ENCODE measurements around the gene CRTAC1.

Gene CRTAC1

DNA sequence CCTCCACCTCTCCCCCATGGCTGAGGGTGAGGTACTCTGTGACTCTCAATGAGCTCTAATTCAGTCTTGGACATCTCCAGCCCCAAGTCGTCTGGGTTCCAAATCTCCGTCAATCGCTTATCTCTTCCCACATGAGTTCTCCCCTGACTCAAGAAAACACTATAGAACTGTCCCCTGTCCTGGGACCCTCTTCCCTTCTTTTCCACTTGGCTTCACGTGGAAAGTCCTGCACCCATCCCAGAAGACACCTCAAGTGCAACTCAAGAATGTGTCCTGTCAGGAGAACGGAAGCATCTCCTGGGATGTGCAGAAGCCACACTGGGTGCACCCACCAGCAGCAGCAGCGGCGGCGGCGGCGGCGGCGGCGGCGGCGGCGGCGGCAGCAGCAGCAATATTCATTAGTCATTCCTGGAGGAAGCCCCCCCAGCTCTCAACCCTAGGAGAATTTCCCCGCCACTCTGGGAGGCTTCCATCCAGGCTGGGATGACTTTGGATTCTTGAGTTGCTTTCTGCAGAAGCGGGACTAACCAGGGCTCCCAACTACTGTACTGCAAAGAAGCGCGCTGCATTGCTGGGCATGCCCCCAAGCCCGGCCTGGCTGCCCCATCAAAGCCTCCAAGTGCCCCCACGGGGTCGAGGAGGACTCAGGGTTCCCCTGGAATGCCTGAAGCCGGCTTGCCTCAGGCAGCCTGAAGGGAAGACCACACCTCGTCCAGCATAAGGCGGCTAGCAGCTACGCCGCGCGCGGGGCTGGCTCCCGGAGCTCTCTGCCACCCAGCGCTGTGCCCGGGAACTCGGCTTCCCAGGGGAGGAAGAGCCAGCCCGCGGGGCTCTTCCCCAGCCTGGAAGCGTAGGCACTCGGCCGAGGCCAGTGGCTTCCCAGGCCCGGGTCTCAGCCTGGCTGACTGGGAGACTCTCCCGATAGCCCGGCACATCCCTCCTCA lies 1.0 kb downstream of the CRTAC1 start:
- DNase-seq (ENCODE audit: low spot score), result no peak

GRCh38 chr10:98028168-98028770 lies 2.2 kb downstream of the CRTAC1 start:
- DNase-seq (ENCODE audit: low spot score), result peak; percentile 70

DNA sequence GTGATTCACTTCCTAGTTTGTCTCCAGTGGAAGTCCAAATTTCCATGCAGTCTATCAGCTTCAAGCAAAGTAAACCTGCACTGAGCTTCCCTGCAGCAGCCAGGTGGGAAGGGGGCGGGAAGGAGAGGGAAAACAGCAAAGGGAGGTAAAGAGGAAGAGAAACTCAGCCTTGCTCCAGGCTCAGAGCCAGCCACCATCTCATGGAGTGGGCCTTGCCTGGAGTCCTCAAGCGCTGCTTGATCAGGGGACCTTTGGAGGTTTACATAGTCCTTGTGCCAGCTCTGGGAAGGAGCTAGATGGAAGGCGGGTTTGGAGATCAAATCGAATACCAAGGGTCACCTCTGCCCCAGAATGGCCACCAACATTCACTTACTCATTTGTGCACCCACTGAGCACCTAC lies 7.4 kb downstream of the CRTAC1 start:
- no peak for DNase-seq (ENCODE audit: low spot score)

- DNase-seq (ENCODE audit: low spot score), result no peak
Measured at GRCh38 chr10:98020784-98021183, 9.6 kb downstream of the CRTAC1 start.

DNA sequence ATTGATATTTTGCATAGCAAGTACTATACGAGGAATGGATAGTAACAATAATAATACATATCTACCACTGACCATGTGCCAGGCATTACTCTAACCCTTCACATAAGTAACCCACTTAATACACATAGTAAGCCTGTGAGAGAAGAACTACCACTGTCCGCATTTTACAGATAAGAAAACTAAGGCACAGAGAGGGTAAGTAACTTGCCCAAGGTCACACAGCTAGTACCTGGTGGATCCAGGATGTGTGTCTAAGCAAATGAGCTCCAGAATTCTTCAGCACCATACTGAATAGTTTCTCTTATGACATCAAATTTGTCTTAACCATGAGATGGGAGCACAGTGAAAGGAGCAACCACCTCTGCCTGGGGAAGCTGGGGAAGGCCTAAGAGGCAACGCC lies 10.2 kb downstream of the CRTAC1 start:
- no peak for DNase-seq (ENCODE audit: low spot score)

DNA sequence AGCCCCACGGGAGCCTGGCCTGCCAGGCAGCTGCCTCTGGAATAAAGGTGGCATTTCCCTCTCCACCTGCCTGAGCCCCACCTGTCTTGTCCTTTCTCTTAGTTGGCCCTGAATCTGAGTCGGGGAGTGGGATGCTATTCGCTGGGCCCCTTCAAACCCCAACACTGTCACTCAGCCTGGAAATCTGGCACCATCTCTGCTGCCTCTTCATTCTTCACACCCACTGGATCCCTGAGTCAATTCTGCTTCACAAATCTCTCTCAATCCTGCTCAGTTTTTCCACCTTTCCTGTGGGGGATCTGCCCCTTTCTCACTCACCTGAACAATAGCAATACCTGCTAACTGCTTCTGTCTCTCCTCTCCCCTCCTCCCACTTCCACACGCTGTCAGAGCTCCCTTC lies 10.6 kb downstream of the CRTAC1 start:
- no peak for DNase-seq (ENCODE audit: low spot score)

- no peak for DNase-seq (ENCODE audit: low spot score)
Measured at GRCh38 chr10:98016772-98017475, 13.5 kb downstream of the CRTAC1 start.

- DNase-seq (ENCODE audit: low spot score), result no peak
Measured at GRCh38 chr10:98013776-98014175, 16.6 kb downstream of the CRTAC1 start.

DNA sequence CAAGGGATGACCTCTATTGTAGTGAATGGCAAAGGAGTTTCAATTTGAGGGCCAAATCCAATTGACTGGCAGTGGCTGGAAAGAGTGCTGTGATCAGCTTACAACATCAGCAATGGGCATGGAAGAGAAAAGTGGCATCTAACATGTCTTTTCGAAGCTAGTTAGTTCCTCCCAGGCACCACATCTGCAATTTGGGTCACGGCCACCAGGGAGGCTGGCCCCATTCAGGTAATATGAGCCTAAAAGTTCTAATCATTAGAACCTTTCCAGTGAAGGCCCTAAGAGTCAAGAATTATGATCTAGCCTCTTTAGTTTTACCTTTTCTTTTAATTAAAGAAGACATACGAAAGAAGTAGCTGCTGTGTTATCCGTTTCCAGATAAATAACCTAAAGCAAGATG lies 17.3 kb downstream of the CRTAC1 start:
- no peak for DNase-seq (ENCODE audit: low spot score)

GRCh38 chr10:98012644-98013043 lies 17.8 kb downstream of the CRTAC1 start:
- no peak for DNase-seq (ENCODE audit: low spot score)

DNA sequence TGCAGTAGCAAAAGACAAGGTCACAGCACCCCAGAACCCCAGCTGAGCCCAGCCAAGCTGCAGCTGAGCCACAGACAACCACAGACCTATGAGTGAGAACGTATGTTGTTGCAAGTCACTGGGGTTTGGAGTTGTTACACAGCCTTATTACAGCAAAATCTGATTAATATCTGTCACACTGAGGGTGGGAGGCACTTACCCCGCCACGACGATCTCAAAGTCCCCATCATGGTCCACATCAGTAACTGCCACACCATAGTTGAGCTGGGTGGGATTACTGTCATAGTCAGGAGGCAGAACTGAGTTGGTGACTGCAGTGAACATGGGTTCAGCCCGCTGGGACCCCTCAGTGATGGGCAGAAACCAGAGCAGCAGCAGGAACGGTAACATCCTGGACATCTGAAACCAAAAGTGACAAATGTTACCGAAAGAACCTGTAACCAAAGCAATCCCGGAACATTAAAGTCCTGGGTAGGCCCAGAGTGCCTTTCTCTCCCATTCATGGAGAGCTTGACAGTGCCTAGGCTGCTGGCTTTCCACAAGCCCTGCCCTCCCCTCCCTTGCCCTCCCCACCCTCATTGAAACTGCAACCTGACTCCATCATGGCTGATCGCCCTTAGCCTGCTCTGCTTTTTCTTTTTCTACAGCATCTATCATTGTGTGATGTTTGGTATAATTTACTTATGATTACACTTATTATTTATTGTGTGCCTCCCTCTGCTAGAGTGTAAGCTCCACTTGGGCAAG lies 19.3 kb downstream of the CRTAC1 start:
- no peak for DNase-seq (ENCODE audit: low spot score)

- DNase-seq (ENCODE audit: low spot score), result no peak
Measured at GRCh38 chr10:98006266-98006665, 24.2 kb downstream of the CRTAC1 start.

DNA sequence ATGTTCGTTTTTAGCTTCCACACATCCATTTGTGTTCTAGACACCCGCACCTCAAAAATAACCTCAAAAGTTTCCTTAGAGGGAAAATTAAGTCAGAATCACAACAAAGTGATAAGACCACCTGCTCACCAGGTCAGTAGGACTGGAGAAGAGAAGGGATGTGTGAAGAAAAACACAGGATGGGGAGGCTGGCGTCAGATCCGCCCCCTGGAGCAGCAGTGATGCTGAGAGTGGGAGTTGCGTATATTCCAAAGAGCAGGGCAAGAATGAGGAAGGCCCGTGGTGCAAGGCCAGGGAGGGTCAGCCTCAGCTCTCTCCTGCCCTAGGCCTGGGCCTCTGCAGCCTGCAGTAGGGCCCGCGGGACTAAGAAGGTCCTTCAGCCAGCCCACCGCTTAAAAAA lies 28.7 kb downstream of the CRTAC1 start:
- DNase-seq (ENCODE audit: low spot score), result no peak

DNA sequence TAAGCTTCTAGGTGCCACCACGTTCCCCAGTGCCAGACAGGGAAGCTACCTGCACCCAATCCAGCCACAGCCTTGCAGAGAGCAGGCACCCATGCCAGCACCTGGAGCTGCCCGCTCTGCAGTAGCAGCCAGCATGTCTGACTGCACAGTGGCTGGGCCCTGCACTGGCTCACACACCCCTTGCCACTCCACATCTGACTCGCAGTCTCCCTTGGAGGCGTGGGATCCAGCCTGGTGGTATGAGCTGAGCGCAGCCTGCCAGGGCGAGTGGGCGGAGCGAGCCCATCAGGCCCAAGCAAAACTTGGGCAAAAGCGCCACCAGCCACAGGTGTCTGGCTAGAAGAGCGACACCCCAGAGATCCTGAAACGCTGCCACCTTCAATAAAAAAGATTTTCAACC lies 30.1 kb downstream of the CRTAC1 start:
- DNase-seq (ENCODE audit: low spot score), result no peak

DNA sequence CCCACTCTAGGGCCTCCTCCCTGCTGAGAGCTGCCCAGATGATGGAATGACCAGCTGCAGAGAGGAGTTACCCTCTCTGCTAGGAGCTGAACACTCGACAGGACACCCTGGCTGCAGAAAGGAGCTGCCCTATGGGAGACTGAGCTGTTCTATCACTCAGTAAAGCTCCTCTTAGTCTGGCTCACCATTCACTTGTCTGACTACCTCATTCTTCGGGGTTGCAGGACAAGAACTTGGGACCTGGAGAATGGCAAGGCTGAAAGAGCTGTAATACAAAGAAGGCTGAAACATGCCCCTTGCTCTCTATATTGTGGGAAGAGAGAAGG lies 30.5 kb downstream of the CRTAC1 start:
- no peak for DNase-seq (ENCODE audit: low spot score)

- no peak for DNase-seq (ENCODE audit: low spot score)
Measured at GRCh38 chr10:97999066-97999922, 31.1 kb downstream of the CRTAC1 start.

GRCh38 chr10:97991871-97992270 lies 38.5 kb downstream of the CRTAC1 start:
- peak; percentile 9 for DNase-seq (ENCODE audit: low spot score)

- DNase-seq (ENCODE audit: low spot score), result no peak
Measured at GRCh38 chr10:97981816-97982215, 48.6 kb downstream of the CRTAC1 start.

GRCh38 chr10:97977673-97978072 lies 52.7 kb downstream of the CRTAC1 start:
- no peak for DNase-seq (ENCODE audit: low spot score)

GRCh38 chr10:97975598-97975997 lies 54.8 kb downstream of the CRTAC1 start:
- DNase-seq (ENCODE audit: low spot score), result no peak

Data from kidney tubule cell (primary cell).